Brain microvascular endothelial cell (primary cell): Measurements from ENCODE around the gene SLC25A29.

ENCODE experiments used
- DNase-seq: peaks from one replicate; pipeline ENCODE4 v3.0.0-alpha.2; 2020
- H3K27ac ChIP-seq: fragments of 250-450 bp; sonication (Bioruptor Pico); 2 replicates; pipeline ENCODE4 v1.5.1; 2020; ENCODE audit warnings: mild to moderate bottlenecking, moderate library complexity
- H3K27me3 ChIP-seq: fragments of 250-450 bp; sonication (Bioruptor Pico); replicated peaks from 2 replicates; pipeline ENCODE4 v1.5.1; 2020; ENCODE audit warnings: mild to moderate bottlenecking
- H3K36me3 ChIP-seq: fragments of 250-450 bp; sonication (Bioruptor Pico); replicated peaks from 2 replicates; pipeline ENCODE4 v1.5.1; 2020; ENCODE audit warnings: mild to moderate bottlenecking
- H3K4me3 ChIP-seq: 2 replicates; pipeline ENCODE4 v1.5.1; 2011; ENCODE audit warnings: low read depth, mild to moderate bottlenecking, control low read depth, low read length, moderate library complexity
- CTCF ChIP-seq: IDR thresholded peaks from 2 replicates; pipeline ENCODE4 v1.5.1; 2011; ENCODE audit warnings: low read depth, mild to moderate bottlenecking, moderate library complexity, low read length, control low read depth, inconsistent platforms; ENCODE audit errors: missing control alignments
- in situ Hi-C: cut with HindIII; loops from 2 replicates; pipeline ENCODE4 v1.10.0; 2017; ENCODE audit warnings: low sequenced_read_pairs, low pct_ligation_motif_present

Gene SLC25A29

DNA sequence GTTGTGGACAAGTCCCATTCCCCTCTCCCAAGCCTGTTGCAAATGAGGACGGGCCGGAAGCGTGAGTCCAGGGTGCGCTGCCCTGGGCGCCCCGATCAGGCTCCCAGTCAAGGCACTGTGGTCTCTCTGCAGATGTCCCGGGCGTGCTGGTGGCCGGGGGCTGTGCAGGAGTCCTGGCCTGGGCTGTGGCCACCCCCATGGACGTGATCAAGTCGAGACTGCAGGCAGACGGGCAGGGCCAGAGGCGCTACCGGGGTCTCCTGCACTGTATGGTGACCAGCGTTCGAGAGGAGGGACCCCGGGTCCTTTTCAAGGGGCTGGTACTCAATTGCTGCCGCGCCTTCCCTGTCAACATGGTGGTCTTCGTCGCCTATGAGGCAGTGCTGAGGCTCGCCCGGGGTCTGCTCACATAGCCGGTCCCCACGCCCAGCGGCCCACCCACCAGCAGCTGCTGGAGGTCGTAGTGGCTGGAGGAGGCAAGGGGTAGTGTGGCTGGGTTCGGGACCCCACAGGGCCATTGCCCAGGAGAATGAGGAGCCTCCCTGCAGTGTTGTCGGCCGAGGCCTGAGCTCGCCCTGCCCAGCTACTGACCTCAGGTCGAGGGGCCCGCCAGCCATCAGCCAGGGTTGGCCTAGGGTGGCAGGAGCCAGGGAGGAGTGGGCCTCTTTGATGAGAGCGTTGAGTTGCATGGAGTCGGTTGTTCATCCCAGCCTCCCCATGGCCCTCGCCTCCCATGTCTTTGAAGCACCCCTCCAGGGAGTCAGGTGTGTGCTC is 23.2 kb upstream of the SLC25A29 start:
- in situ Hi-C loops = no loop called here
- TF ChIP-seq CTCF = no peak
- peaks cover 11% of the 10 kb centered on the region for H3K36me3 ChIP-seq

GRCh38 chr14:100328495-100329163 is 22.4 kb upstream of the SLC25A29 start:
- H3K27ac ChIP-seq = no peak overlapping the region
- no peak for TF ChIP-seq CTCF
- H3K36me3 ChIP-seq = peaks cover 7% of the 10 kb centered on the region
- no peak overlapping the region for H3K4me3 ChIP-seq
- in situ Hi-C loops = no loop called here
- DNase-seq = no peak
- no peaks in the 10 kb centered on the region for H3K27me3 ChIP-seq

More for the DNA sequence above, 23.2 kb upstream of the SLC25A29 start:
- H3K27ac ChIP-seq = no peak overlapping the region
- no peak overlapping the region for H3K4me3 ChIP-seq
- no peaks in the 10 kb centered on the region for H3K27me3 ChIP-seq
- DNase-seq = no peak

DNA sequence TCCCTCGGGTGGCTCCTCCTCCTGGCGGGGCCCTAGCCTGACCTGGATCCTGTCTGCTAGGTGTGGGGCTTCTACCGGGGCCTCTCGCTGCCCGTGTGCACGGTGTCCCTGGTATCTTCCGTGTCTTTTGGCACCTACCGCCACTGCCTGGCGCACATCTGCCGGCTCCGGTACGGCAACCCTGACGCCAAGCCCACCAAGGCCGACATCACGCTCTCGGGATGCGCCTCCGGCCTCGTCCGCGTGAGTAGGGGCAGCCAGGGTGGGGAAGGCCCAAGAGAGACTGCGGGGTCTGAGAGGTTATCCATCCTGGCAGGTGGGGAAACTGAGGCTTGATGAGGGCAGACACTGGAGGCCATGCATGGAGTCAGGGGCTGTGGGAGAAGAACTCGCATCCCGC is 20.9 kb upstream of the SLC25A29 start:
- H3K27me3 ChIP-seq = no peaks in the 10 kb centered on the region
- no peaks in the 10 kb centered on the region for H3K36me3 ChIP-seq
- no peak for TF ChIP-seq CTCF
- DNase-seq = no peak
- H3K4me3 ChIP-seq = no peak overlapping the region
- no peak overlapping the region for H3K27ac ChIP-seq
- in situ Hi-C loops = no loop called here

GRCh38 chr14:100325958-100326357 is 19.7 kb upstream of the SLC25A29 start:
- in situ Hi-C loops = no loop called here
- no peak overlapping the region for H3K27ac ChIP-seq

GRCh38 chr14:100325231-100325632 is 19.0 kb upstream of the SLC25A29 start:
- Histone ChIP-seq H3K36me3 (no peaks in the 10 kb centered on the region), H3K27me3 (no peaks in the 10 kb centered on the region), H3K27ac (no peak overlapping the region), H3K4me3 (no peak overlapping the region)
- no peak for DNase-seq
- in situ Hi-C loops = no loop called here
- no peak for TF ChIP-seq CTCF

More at GRCh38 chr14:100325958-100326357, 19.7 kb upstream of the SLC25A29 start:
- no peaks in the 10 kb centered on the region for H3K36me3 ChIP-seq
- no peaks in the 10 kb centered on the region for H3K27me3 ChIP-seq
- no peak for DNase-seq
- no peak for TF ChIP-seq CTCF
- H3K4me3 ChIP-seq = no peak overlapping the region
